ENCODE results near the gene NOL3.

NOL3 gene

DNA sequence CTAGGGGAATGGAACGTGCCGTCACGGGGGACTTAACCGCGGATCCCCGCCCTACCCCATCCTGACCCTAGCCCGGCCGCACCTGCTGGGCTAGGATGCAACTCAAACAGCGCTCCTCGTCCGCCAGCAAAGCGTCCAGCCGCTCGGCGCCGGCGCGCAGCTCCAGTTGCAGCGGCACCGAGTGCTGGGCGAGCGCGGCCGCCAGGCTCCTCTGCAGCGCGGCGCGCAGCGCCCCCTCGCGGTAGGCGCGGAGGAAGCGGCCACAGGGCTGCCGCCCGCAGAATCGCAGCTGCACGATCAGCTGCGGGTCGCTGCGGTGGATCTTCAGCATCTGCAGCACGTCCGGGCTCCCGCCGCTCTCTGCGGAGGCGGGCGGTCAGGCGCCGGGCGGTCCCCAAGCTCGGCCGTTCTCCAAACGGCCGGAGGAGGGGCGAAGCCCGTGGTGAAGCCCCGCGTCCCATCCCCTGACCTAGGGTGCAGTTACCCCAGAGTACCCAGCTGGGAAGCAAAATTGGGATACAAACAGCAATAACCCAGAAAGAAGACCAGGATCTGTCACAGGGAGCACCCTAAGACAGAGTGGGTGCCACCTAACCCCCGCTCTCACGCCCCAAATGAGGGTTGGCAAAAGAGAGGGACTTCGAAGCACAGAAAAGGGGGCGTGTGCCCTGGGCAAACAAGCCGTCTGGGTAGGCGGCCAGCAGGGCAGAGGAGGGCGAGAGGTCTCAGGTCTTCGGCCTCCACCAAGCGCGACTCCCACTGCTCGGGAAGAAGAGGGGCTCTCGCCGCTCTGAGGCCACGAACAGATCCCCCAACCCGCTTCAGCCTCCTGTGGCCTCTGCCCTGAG lies 14.8 kb upstream of the NOL3 start:
- peak in 1 of 2 donors; percentile 54 for DNase-seq (ENCODE audit: low read depth in 2 of 2)

DNA sequence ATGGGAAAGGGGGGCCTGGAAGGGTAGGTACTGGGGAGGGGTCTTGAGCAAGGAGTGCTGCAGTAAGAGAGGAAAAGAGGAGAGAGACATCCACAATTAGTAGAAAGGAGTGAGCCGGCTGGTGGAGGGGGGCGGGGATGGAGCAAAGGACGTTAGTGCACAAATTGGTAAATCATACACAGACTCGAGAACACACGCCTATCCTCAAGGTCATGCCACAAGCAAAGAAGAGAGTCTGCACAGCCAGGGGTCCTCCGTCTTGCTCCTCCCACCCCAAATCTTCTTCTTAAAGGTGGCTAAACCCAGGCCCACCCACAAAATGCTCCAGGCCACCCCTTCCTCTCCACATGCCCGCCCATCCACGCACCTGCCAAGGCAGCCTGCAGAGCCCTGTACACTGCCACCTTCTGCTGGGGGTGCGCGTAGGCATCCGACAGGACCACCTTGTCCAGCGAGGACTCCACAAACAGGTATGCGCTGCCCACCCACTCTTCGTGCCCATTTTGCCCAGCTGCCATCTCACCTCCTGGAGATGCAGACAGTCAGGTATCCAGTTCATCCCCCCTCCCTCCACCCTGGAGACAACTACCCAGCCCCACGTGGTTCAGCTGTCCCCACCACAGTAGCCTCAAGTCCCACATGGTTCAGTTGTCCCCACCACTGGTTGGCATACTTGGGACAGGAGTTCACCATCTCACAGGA lies 14.0 kb upstream of the NOL3 start:
- no peak for DNase-seq (ENCODE audit: low read depth in 2 of 2)

DNA sequence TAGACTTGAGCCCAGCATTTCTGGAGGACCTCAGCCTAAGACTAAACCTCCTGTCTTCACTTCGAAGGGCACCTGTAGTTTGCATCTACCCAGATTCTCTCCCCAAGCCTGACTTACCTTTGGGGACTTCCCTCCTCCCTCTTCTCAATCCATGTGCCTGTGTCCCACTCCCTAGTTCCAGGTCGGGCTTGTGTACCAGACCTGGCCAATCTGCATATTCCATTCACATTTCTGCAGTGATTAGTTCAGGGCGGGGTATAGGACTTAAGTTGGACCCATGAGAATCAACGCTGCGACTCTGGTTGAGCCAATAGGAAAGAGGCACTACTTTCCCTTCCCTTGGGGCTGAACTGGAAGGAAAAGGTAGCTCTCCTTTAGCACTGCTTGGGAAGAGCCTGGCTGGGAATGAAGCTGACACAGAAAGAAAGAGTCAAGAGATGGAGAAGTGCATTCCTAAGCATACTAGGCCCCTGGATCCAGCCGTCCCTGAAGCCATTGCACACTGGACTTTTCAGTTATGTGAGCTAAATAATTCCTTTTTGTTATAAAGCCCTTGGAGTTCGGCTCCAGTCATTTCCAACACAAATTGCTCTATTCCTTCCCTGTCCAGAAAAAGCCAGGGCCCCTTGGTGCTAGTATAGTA lies 13.1 kb upstream of the NOL3 start:
- no peak for DNase-seq (ENCODE audit: low read depth in 2 of 2)

DNA sequence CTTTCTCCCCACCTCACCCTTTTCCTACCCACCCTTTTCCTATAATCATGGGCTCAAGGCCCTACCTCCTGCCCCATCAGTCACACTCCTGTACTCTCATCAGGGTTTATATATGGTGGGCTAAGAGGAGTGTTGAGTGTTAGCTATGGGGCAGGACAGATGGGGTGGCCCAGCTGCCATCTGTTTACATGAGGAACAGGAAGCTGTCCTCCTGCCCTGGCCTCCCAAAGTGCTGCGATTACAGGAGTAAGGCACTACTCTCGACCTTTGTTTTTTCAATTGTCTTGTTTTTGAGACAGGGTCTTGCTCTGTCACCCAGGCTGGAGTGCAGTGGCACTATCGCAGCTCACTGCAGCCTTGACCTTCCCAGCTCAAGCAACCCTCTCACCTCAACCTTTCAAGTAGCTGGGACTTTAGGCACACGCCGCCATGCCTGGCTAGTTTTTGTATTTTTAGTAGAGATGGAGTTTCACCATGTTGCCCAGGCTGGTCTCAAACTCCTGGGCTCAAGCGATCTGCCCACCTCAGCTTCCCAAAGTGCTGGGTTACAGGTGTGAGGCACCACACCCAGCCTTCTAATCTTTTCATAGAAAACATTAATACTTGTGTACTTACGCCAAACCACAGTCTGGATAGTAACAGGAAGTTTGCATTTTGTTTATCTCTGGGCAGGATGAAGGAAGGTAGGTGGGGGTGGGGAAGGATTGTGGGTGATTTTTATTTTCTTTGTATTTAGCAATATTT lies 12.3 kb upstream of the NOL3 start:
- DNase-seq (ENCODE audit: low read depth in 2 of 2): no peak

DNA sequence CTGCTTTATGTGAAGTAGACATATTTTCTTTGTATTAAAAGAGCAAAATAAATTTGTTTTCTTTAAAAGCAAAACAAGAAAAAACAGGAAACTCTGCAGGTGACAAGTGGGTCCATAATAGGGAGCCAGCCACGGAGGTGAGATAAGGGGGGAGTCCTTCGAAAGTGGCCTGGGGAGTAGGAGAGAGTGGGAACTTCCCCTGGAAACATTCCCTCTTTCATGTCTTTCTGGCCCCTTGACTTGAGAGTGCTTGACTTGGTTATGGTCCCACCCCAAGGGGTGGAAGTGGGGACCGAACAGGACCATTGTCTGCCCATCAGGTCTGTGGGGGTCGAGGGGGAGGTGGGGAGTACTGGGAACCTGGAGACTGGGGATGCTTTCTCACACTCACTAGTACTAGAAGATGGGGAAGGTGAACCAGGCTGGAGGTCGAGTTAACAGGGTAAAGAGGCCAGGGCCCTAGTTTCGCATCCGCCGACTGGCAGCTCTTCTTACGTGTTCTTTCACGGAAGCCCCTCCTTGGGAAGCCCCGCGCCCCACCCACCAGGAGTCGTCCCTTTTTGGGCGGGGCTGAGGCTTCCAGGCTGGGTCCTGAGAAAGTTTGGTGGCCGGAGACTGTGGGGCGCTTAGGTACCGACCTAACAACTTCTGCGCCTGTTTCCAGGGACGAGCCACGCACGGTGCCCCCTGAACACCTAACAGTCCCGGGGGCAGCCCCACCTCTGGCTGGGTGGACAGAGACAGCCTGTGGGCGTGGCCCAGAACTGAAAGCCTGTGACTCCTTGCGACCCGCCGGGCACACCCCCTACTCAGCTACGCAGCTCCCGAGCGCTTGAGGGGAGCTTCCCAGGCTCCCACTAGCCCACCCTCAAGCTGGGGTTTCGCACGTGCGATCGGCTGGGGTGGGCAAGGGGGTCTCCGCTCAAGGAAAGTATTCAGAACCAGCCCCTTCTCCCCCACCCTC lies 11.4 kb upstream of the NOL3 start:
- DNase-seq (ENCODE audit: low read depth in 2 of 2): peak; percentile 65 to 67

DNA sequence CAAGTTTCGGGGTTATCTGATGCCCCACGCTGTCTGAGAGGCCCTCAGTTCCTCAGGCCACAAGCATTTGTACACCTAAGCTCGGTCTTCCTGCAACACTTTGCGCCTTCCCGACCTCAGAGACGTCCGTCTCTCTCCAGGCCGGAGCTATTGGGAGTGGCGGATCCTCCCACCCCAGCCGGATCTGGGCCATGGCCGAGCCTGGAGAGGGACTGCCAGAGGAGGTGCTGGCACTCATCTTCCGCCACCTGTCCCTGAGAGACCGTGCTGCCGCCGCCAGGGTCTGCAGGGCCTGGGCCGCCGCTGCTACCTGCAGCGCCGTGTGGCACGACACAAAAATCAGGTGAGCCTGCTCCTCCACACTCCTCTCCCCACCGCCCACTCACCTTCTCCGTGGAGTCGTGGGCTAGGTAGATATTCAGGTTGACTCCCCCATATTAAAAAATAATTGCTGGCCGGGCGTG lies 8.7 kb upstream of the NOL3 start:
- no peak for DNase-seq (ENCODE audit: low read depth in 2 of 2)

DNA sequence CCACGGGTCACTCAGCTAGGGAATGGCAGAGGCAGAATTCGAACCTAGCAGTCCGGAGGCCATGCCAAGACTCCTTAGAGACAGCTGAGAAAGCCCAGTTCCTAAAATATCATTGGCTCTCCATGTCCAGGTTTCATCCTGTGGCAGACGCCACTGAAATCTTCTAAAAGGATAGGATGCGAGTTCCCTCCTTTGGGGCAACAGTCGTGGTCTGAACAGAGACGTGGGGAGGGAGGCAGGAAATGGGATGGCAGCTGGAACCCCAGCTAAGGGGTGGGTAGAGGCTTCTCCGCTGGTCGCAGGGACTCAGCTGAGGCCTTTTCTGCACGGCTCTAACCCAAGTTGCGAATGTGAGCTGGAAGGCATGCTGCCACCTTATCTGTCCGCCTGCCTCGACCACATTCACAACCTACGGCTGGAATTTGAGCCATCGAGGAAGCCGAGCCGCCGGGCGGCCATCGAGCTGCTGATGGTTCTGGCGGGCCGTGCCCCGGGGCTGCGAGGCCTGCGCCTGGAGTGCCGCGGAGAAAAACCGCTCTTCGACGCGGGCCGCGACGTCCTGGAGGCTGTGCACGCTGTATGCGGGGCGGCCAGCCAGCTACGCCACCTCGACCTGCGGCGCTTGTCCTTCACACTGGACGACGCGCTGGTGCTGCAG lies 7.7 kb upstream of the NOL3 start:
- no peak for DNase-seq (ENCODE audit: low read depth in 2 of 2)

DNA sequence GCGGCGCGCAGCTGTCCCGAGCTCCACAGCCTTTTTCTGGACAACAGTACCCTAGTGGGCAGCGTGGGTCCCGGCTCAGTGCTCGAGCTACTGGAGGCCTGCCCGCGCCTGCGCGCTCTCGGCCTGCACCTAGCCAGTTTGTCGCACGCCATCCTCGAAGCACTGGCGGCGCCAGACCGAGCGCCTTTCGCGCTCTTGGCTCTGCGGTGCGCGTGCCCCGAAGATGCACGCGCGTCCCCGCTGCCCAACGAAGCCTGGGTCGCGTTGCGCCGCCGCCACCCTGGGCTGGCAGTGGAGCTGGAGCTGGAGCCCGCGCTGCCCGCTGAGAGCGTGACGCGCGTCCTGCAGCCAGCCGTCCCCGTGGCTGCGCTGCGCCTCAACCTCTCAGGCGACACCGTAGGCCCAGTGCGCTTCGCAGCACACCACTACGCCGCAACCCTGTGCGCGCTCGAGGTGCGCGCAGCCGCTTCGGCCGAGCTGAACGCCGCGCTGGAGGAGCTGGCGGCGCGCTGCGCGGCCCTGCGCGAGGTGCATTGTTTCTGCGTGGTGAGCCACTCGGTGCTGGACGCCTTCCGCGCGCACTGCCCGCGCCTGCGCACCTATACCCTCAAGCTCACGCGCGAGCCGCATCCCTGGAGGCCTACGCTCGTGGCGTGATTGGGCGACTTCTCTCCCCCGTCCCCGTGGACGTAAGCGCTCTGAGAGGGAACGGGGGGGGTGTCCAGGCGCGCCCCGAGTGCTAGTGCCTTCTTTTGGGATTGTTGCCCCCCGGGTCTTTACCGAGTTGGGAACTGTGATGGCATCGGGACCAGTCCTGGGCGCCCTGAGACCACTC lies 7.0 kb upstream of the NOL3 start:
- DNase-seq (ENCODE audit: low read depth in 2 of 2): no peak

DNA sequence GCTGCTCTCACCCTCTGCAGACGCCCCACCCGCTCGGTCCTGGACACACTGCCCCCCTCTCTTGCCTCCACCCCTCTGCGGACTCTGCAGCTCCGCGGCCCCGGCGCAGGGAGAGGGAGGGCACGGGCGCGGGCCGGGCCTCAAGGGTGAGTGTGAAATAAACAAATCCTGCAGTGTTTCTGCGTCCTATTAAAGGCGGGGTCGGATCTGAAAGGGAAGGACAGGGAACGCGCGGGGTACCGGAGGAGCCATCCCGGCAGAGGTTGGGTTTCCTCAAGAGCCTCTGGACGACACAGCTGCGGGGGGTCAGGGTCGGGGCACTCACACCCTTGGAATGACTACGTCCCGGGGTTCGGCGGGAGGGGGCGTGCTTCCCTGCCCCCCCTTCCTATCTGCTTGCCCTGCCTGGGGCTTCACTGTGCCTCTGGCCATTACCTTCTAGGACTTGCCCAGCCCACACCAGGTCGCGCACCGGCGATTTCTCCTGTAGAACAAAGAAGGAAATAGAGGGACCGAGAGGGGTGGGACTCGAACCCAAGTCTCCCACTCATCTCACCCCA lies 6.3 kb upstream of the NOL3 start:
- no peak for DNase-seq (ENCODE audit: low read depth in 2 of 2)

DNA sequence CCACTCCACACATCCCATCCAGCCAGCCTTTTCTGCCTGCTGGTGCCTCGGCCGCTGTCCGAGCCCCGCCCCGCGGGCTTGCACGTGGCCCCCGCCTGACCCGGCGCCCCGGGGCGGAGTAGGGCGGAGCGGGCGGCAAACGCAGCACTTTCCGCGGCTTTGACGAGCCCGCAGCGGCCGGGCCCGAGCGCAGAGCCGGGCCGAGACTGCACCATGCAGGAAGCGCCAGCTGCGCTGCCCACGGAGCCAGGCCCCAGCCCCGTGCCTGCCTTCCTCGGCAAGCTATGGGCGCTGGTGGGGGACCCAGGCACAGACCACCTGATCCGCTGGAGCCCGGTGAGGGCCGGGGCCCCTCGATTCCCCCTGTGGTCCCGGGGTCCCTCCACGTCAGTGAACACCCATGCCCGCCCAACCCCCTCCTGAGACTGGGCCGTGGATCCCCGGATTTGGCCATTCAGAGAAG lies 5.7 kb upstream of the NOL3 start, which contains the start of gene HSF4:
TSS of gene HSF4 (plus strand) at position 147 of the 463 bp plus-strand sequence. CDS start at position 214, 67 bp downstream.
- no peak for DNase-seq (ENCODE audit: low read depth in 2 of 2)

DNA sequence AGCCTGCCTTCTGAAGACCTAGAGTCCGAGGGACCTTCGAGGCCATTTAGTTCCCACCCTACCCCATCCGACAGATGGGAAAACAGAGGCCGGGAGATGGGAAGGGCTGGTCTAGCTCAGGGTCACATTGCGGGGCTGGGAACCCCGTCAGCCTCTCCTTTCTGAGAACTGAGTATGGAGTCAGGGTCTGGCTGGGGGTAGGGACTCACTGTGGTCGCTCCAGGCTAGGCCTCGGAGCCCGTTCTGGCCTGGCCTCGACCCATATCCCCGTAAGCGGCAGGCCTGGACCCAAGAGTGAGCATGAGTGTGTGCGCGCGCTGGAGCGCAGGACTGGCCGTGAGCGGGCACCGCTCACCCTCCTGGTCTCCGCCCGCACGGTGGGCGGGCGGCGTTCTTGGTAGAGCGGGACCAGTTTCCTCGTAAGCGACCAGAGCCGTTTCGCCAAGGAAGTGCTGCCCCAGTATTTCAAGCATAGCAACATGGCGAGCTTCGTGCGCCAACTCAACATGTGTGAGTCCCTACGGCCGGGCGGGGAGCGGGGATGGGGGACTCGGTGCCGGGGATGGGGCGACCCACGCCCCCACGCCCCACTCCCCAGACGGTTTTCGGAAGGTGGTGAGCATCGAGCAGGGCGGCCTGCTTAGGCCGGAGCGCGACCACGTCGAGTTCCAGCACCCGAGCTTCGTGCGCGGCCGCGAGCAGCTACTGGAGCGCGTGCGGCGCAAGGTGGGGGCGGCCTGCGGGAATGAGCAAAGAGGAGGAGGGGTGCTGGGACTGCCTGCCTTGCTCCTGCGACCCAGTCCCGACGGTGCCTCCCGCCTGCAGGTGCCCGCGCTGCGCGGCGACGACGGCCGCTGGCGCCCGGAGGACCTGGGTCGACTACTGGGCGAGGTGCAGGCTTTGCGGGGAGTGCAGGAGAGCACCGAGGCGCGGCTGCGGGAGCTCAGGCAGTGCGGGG lies 4.9 kb upstream of the NOL3 start:
- no peak for DNase-seq (ENCODE audit: low read depth in 2 of 2)

DNA sequence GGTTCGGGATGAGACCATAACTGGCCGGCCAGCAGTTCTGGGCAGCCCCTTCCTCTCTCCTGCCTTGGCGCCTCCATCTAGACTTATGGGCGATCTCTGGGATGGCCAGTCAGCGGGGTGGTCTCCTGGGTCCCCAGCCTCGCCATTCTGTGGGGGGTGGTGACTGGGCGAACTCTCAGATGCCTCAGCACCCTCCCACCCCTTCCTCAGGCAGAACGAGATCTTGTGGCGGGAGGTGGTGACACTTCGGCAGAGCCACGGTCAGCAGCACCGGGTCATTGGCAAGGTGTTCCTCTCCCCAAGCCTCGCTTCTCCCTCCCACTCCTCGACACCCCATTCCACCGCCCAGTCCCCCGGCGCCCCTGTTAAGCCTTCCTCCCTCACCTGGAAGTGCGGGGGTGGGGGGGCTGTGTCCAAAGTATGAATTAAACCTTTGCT lies 4.2 kb upstream of the NOL3 start:
- no peak for DNase-seq (ENCODE audit: low read depth in 2 of 2)

DNA sequence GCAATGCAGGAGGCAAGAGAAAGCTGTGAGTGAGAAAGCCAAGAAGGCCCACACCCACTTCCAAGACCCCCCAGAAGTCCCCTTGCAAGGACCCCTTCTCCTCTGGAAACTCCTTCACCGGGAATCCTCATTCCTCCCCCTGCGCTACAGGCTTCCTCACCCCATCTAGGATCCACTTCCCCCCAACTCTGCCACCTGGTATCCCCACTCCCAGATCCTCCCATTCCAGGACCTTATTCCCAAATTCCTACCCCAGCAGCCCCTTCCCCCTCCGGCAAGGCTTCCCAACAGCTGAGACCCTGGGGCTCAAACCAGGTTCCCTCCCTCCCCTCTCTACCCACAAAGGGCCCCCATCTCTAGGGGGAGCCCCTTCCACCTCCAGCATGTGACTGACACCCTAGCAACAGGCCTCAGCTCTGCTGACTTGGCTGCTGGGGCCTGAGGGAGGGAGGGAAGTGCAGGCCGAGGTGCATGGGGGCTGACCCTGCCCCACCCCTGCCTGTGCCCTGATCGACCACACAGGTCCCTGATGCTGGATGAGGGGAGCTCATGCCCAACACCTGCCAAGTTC lies 3.7 kb upstream of the NOL3 start:
- DNase-seq (ENCODE audit: low read depth in 2 of 2): no peak

DNA sequence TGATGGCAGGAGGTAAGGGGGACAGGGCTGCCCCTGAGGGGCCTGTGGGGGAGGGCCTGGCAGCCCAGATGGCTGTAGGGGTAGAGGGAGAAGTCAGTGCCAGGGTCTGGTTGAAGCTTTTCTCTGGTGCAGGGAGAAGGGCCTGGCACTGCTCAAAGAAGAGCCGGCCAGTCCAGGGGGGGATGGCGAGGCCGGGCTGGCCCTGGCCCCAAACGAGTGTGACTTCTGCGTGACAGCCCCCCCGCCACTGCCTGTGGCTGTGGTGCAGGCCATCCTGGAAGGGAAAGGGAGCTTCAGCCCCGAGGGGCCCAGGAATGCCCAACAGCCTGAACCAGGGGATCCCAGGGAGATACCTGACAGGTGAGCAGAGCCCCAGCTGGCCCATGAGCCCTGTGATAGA lies 2.8 kb upstream of the NOL3 start:
- no peak for DNase-seq (ENCODE audit: low read depth in 2 of 2)

DNA sequence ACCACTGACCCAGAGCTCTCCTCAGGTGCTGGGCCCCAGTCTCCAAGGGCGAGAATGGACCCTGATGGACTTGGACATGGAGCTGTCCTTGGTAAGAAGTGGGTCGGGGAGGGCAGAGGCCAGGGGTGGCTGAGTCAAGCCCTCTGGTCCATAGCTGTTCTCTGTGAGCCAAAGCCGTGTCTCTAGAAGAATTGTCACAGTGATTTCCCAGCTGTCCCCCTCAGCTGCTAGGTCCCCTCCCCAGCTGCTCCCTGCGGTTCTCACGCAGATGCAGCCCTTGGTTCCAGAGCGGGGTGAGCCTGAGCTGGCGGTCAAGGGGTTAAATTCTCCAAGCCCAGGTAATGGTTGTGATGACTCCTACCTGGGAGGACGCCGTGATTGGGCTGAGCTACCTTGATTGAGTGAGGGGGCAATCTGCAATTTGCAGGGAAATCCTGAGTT lies 1.3 kb upstream of the NOL3 start:
- DNase-seq (ENCODE audit: low read depth in 2 of 2): no peak

DNA sequence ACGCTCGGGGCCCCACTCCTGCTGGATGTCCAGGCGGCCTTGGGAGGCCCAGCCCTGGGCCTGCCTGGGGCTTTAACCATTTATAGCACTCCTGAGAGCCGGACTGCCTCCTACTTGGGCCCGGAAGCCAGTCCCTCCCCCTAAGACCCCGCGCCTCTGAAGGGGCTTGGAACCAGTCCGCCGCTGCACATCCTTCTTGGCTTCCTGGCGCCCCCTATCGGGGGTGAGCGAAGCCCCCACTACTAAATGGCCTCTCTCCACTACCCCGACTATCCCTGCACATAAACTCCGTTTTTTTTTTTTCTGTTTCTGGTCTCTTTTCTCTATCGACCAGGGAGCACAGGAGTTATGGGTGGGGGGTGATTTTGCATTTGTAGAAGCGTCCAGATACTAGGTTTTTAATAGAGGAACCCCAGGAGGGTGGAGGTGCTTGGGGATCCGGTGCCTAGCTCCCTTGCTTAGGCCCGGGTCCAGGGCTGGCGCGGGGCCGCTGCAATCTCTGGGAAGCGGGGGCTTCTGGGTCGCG lies 633 bp upstream of the NOL3 start:
- DNase-seq (ENCODE audit: low read depth in 2 of 2): no peak

Measured in stimulated activated CD8-positive, alpha-beta memory T cell treated with anti-CD3 and anti-CD28 coated beads, Interleukin-15, amount 100 ng/mL, for 4 hours (primary cell).